HFFc6 (cell line): ENCODE data around the gene PARD3. TPM values are rescaled to one million over a fixed set of nuclear protein-coding genes. Genes with fewer than 3 reads are reported as not detected.

Experiments
- DNase-seq: peaks from one replicate; pipeline ENCODE4 v3.0.0-alpha.2; 2018
- H3K27ac Mint-ChIP-seq: 2 replicates; pipeline ENCODE4 v1.8.0; 2020; ENCODE audit warnings: mild to moderate bottlenecking, mixed read lengths
- H3K27me3 Mint-ChIP-seq: 2 replicates; pipeline ENCODE4 v1.8.0; 2021; ENCODE audit warnings: mild to moderate bottlenecking, moderate library complexity, mixed read lengths; ENCODE audit not compliant: insufficient read depth
- H3K36me3 Mint-ChIP-seq: 2 replicates; pipeline ENCODE4 v1.8.0; 2021; ENCODE audit warnings: low read depth, mixed read lengths
- H3K4me1 Mint-ChIP-seq: 2 replicates; pipeline ENCODE4 v1.8.0; 2020; ENCODE audit warnings: low read depth, mixed read lengths
- H3K4me3 Mint-ChIP-seq: 2 replicates; pipeline ENCODE4 v1.8.0; 2020; ENCODE audit warnings: mild to moderate bottlenecking, moderate library complexity, mixed read lengths
- H3K9me3 Mint-ChIP-seq: 2 replicates; pipeline ENCODE4 v1.8.0; 2020; ENCODE audit warnings: mild to moderate bottlenecking, mixed read lengths
- total RNA-seq, 6 experiments: library from RNA; stranded (reverse); fragmentation: NEBNext Ultra II Directional; extraction: Animal tissue kit (Norgen Biotek cat#: 25700); gene quantifications; 2 replicates in 1 of 6; 3 replicates in 5 of 6; pipeline ENCODE4 v1.2.3, GENCODE V29; 2021
- TF ChIP-seq, protein P1 (sequence below): fragments of 200-600 bp; sonication (generic); IDR thresholded peaks from 2 replicates; pipeline ENCODE4 v1.5.0; 2021; ENCODE audit warnings: antibody characterized with exemption, mild to moderate bottlenecking

Gene PARD3
- total RNA-seq, 6 experiments from 2014 or later, result 19.9 to 24.3 (median 23.1) TPM

DNA sequence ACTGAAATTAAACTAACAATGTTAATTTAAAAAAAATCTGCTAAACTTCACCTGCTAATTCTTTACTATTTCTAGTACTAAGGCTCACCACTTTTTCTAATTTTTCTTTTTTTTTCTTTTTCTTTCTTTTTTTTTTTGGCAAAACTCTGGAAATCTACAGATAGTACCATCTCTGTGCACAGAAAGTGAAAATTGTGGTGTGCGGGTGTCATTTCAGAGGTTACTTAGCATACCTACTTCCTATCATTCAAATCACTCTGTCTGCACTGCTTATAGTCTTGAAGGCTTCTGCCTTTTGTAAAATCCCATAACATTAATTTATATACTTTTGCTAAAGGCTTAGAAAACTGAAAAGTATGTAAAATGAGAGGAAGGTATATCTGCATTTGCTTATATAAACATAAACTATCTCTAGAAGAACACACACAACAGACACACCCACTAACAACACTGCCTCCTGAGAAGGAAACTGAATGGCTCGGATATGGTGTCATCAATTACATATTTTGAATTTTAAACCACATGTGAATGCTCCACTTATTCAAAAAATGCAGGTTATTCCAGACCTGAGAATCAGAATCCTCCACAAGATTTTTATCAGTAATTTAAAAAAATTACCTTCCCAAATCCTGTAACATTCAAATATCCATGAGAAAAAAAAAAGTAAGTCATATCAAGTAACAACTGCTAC, 229.5 kb downstream of the PARD3 start:
- TF ChIP-seq, protein P1, sequence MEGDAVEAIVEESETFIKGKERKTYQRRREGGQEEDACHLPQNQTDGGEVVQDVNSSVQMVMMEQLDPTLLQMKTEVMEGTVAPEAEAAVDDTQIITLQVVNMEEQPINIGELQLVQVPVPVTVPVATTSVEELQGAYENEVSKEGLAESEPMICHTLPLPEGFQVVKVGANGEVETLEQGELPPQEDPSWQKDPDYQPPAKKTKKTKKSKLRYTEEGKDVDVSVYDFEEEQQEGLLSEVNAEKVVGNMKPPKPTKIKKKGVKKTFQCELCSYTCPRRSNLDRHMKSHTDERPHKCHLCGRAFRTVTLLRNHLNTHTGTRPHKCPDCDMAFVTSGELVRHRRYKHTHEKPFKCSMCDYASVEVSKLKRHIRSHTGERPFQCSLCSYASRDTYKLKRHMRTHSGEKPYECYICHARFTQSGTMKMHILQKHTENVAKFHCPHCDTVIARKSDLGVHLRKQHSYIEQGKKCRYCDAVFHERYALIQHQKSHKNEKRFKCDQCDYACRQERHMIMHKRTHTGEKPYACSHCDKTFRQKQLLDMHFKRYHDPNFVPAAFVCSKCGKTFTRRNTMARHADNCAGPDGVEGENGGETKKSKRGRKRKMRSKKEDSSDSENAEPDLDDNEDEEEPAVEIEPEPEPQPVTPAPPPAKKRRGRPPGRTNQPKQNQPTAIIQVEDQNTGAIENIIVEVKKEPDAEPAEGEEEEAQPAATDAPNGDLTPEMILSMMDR, result no peak
- Mint-ChIP-seq H3K4me3 (no peak overlapping the region; the same call in 1 of the 2 replicates), H3K9me3 (no peaks in the 10 kb centered on the region), H3K27me3 (no peaks in the 10 kb centered on the region), H3K27ac (no peak overlapping the region), H3K4me1 (peaks cover 75% of the 10 kb centered on the region), H3K36me3 (peaks cover 7% of the 10 kb centered on the region; the same call in 1 of the 2 replicates)
- DNase-seq, result no peak

DNA sequence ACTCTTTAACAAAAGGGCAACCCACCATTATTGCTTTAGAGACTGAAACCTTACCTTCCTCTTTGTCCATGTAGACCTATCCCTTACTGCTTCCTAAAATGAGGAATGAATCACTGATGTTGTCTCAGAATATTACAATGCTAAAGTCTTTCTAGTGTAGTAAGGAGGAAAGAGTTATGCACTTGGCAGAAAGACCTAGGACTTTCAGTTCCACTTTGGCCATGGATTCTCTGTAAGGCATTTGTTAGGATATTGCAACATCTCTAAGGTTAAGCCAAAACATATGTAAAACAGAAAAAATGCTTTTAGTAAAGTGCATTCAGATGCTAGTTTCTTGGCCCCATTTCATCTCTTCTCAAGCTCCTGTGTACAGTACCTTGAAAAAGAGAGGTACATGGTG, 230.9 kb downstream of the PARD3 start:
- no peaks in the 10 kb centered on the region for H3K9me3 Mint-ChIP-seq
- 0 out of 2 replicates have a peak, but pooled peaks cover 3% of the 10 kb centered on the region for H3K36me3 Mint-ChIP-seq
- DNase-seq, result peak; percentile 70
- TF ChIP-seq, protein P1, result no peak
- peaks cover 78% of the 10 kb centered on the region for H3K4me1 Mint-ChIP-seq
- peak overlapping the region; percentile 45 for H3K4me3 Mint-ChIP-seq
- no peaks in the 10 kb centered on the region for H3K27me3 Mint-ChIP-seq
- peak overlapping the region; percentile 63 for H3K27ac Mint-ChIP-seq

DNA sequence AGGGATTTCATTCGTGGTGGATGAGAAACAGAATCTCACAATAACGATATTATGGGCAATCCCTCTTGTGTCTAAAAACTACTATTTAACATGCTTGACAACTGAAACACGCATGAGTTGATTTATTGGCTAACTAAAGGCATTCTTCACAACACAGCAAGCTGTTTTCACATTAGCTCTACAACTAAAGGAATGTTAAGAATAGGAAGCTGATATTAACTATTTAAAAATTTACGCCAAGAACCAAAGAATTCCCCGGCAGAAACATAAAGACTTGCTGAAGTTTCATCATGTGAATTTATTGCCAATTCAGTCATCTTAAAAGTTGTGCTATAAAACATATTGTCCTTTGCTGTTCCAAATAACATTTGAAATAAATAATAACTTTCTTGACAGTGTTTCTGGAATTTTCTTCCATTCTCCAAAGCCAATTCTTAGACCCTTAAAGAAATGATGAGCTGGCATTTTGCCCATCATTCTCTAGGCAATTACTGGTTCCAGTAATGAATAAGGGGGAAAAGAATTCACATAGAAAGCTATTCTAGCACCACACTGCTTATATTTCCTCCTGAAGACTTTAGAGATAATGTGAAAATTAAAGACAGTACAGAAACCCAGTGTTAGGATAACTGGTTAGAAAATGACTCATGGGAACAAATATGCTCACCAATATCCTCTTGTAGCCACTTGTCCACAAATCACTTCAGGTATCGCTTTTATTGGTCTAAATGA, 233.1 kb downstream of the PARD3 start:
- H3K36me3 Mint-ChIP-seq, result no peaks in the 10 kb centered on the region
- H3K4me1 Mint-ChIP-seq, result peaks cover 65% of the 10 kb centered on the region
- no peaks in the 10 kb centered on the region for H3K27me3 Mint-ChIP-seq
- peak overlapping the region; percentile 16; the same call in 1 of the 2 replicates for H3K27ac Mint-ChIP-seq
- no peak overlapping the region for H3K4me3 Mint-ChIP-seq
- TF ChIP-seq, protein P1, result no peak
- no peaks in the 10 kb centered on the region for H3K9me3 Mint-ChIP-seq
- peak; percentile 36 for DNase-seq

DNA sequence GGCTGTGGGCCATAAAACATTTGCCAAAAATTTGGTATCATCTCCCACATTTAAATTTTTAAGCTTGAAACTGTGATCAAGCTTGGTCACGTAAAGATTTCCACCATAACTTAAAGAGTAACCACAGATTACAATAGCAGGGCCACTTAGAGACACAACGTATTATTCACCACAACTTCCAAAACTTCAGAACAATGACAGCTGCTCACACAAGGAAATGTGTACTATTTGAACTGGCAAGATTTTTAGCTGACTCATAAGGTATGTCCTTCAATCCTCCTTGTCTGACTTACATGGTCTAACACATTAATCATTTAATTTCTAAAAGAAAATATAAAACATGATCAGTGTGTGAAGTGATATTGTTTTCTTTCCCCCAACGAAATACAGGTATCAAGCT, 234.5 kb downstream of the PARD3 start:
- Mint-ChIP-seq H3K36me3 (no peaks in the 10 kb centered on the region), H3K4me3 (no peak overlapping the region), H3K4me1 (peaks cover 69% of the 10 kb centered on the region), H3K27me3 (no peaks in the 10 kb centered on the region), H3K27ac (peak overlapping the region; percentile 53), H3K9me3 (no peaks in the 10 kb centered on the region)
- peak; percentile 37 for DNase-seq
- TF ChIP-seq, protein P1, result no peak

DNA sequence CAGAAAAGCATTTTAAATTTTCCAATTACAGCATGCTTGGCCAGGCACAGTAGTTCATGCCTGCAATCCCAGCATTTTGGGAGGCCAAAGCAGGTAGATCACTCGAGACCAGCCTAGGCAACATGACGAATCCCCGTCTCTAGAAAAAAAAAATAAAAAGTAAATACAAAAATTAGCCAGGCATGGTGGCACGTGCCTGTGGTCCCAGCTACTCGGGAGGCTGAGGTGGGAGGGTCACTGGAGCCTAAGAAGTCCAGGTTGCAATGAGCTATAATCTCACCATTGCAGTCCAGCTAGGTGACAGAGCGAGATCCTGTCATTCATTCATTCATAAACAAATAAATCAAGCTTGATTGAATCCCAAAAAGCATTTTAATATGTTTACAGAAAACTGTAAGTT, 234.9 kb downstream of the PARD3 start:
- peaks cover 65% of the 10 kb centered on the region for H3K4me1 Mint-ChIP-seq
- H3K27ac Mint-ChIP-seq, result peak overlapping the region; percentile 53; the same call in 1 of the 2 replicates

More for the DNA sequence above, 234.9 kb downstream of the PARD3 start:
- no peaks in the 10 kb centered on the region for H3K36me3 Mint-ChIP-seq
- TF ChIP-seq, protein P1, result no peak
- no peak overlapping the region for H3K4me3 Mint-ChIP-seq
- no peak for DNase-seq
- H3K9me3 Mint-ChIP-seq, result no peaks in the 10 kb centered on the region
- no peaks in the 10 kb centered on the region for H3K27me3 Mint-ChIP-seq
